Ovary (tissue), 9 donors: ENCODE results near the gene GRK3. TPM values are rescaled to one million over a fixed set of nuclear protein-coding genes. Genes with fewer than 3 reads are reported as not detected.

Source experiments
- DNase-seq, 5 donors: peaks; one replicate each; pipeline ENCODE4 v3.0.0-alpha.2; 2019 to 2020
- H3K27ac ChIP-seq, 2 donors: fragments of 200-600 bp; one replicate each; pipeline versions ENCODE4 v1.5.1 to v1.8.0; 2019 to 2022
- H3K27me3 ChIP-seq: fragments of 200-600 bp; one replicate; pipeline ENCODE4 v1.8.0; 2022
- H3K36me3 ChIP-seq: fragments of 200-600 bp; sonication (generic); one replicate; pipeline ENCODE4 v1.5.1; 2019
- H3K4me1 ChIP-seq: one replicate; pipeline ENCODE4 v1.8.1; 2013; ENCODE audit warnings: mild to moderate bottlenecking, moderate library complexity; ENCODE audit not compliant: insufficient read depth
- H3K4me3 ChIP-seq: fragments of 200-600 bp; sonication (generic); one replicate; pipeline ENCODE4 v1.5.1; 2017
- H3K9me3 ChIP-seq, 2 donors: fragments of 200-600 bp in 1 of 2; sonication (generic) in 1 of 2; one replicate each; pipeline versions ENCODE4 v1.5.1 to v1.8.1; 2013 to 2019; ENCODE audit warnings: mild to moderate bottlenecking in 1 of 2, moderate library complexity in 1 of 2
- CTCF ChIP-seq, 3 donors: fragments of 450-650 bp in 2 of 3; fragments of 200-600 bp in 1 of 3; IDR thresholded peaks; one replicate each; pipeline versions ENCODE4 v1.5.1 to v1.8.0; 2016 to 2022; ENCODE audit warnings: antibody characterized with exemption in 3 of 3, mild to moderate bottlenecking in 1 of 3
- EP300 ChIP-seq: sonication (generic); formaldehyde crosslinking; IDR thresholded peaks from one replicate; pipeline ENCODE4 v1.6.1; 2017; ENCODE audit warnings: antibody characterized with exemption
- POLR2A ChIP-seq: fragments of 450-650 bp; IDR thresholded peaks from one replicate; pipeline ENCODE4 v1.6.1; 2017; ENCODE audit warnings: antibody characterized with exemption, mild to moderate bottlenecking, moderate library complexity
- WGBS, 3 donors: extraction: QIAGEN DNeasy Blood & Tissue Kit in 1 of 3; methylation state at CpG; one replicate each; pipeline versions ENCODE4 v1.1.5 to v1.1.7; 2013 to 2017; 5-methylcytosine and 5-hydroxymethylcytosine counted together
- intact Hi-C, 4 donors: fragments of 100-400 bp; cut with DNase I; formaldehyde crosslinking; loops; one replicate each; pipeline versions ENCODE4 v1.11.0 to v1.15.1; 2022 to 2023
- polyA plus RNA-seq, 2 donors: library from polyadenylated mRNA; stranded (reverse); fragments of 200-250 nt in 1 of 2; fragments of 350-450 nt in 1 of 2; fragmentation: Illumina TruSeq in 1 of 2; extraction: RNeasy Lipid Tissue Mini Kit (QIAGEN cat#74804) in 1 of 2; gene quantifications; one replicate each; pipeline ENCODE4 v1.2.3, GENCODE V29; 2013 to 2014
- total RNA-seq, 7 donors: library from RNA; depleted of rRNA in 2 of 7; stranded (reverse); fragments of >200 nt in 2 of 7; fragmentation: NEBNext Ultra II Directional in 3 of 7; extraction: Animal tissue kit (Norgen Biotek cat#: 25700) in 3 of 7; gene quantifications; one replicate each; pipeline versions ENCODE4 v1.1.0 to v1.2.4, GENCODE V29; 2016 to 2023
- donor health status: DM: no; HTN: no; CAD: no; lungs with moderate emphysema.
- donor health status: DM: no; HTN: no; CAD: no.
- donor health status: Bipolar disorder and iron deficiency.
- donor health status: DM: yes; HTN: yes; CAD: no.
- donor health status: DM: no; HTN: no; CAD: no.
- donor health status: DM: yes; HTN: yes; CAD: no.

Gene GRK3
- total and polyA plus RNA-seq, 9 donors = 1.0 to 14.8 (median 9.4) TPM

DNA sequence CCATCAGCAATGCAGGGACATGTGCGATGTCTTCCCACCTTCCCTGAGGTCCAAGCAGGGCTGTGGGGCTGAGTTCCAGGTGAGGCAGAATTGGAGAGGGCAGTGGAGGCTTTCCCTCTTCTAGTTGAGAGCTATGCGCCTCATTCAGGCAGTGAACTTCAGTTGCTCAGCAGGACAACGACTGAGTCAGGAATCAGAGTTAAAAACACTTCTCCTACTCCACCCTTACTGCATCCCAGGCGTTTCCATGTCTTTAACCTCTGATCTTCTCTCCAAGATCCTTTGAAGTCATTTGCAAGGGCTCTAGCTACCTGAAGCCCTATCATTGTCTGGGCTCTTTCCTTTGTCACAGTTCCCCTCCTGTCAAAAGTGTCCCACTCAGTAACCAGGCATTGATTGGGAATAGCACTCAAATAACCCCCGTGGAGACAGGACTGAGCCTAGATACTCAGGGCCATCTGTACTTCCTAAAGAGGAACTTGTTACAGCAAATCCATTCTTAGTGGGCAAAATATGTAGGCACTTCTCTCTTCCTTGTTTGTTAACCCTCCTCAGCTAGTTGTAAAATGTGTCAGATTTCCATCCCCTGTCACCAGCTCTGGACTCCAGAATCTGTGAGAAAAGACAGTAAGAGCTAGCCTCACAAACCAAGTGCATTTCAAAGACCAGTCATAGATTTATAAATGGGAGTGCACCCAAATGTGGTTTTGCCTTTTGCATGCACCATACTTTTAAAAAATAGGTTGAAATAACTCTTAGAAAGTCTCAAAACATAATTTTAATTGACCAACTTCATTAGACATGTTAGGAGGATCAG, 105.0 kb downstream of the GRK3 start:
- intact Hi-C loops = no loop called here
- DNase-seq = no peak
- Histone ChIP-seq H3K36me3 (no peaks in the 10 kb centered on the region), H3K27ac (no peak overlapping the region), H3K27me3 (no peaks in the 10 kb centered on the region), H3K9me3 (no peaks in the 10 kb centered on the region), H3K4me1 (peaks cover 7% of the 10 kb centered on the region), H3K4me3 (no peak overlapping the region)
- TF ChIP-seq EP300 (no peak), POLR2A (no peak), CTCF (IDR thresholded peaks at IDR 0.05) (no peak)
- 90 to 93% (median 91%) methylated on average over 5 of the region's 5 CpGs for WGBS, 3 donors

- TF ChIP-seq CTCF (IDR thresholded peaks at IDR 0.05) (no peak), POLR2A (no peak), EP300 (no peak)
- intact Hi-C loops = no loop called here
These were observed 105.6 kb downstream of the GRK3 start for GRCh38 chr22:25670070-25670461.

GRCh38 chr22:25672289-25673084, 108.0 kb downstream of the GRK3 start:
- Histone ChIP-seq H3K27ac (no peak overlapping the region), H3K27me3 (no peaks in the 10 kb centered on the region), H3K4me3 (no peak overlapping the region), H3K9me3 (no peaks in the 10 kb centered on the region), H3K4me1 (peaks cover 3% of the 10 kb centered on the region), H3K36me3 (no peaks in the 10 kb centered on the region)
- intact Hi-C loops = no loop called here
- DNase-seq = no peak
- 75 to 83% (median 81%) methylated on average over 5 of the region's 5 CpGs for WGBS, 3 donors
- TF ChIP-seq POLR2A (no peak), EP300 (no peak), CTCF (IDR thresholded peaks at IDR 0.05) (no peak)

More at GRCh38 chr22:25670070-25670461, 105.6 kb downstream of the GRK3 start:
- no peak overlapping the region for H3K27ac ChIP-seq
- H3K27me3 ChIP-seq = no peaks in the 10 kb centered on the region
- H3K9me3 ChIP-seq = no peaks in the 10 kb centered on the region
- H3K4me3 ChIP-seq = no peak overlapping the region
- DNase-seq = no peak
- peaks cover 7% of the 10 kb centered on the region for H3K4me1 ChIP-seq
- H3K36me3 ChIP-seq = no peaks in the 10 kb centered on the region
- 95 to 97% (median 97%) methylated on average over 6 of the region's 6 CpGs for WGBS, 3 donors

DNA sequence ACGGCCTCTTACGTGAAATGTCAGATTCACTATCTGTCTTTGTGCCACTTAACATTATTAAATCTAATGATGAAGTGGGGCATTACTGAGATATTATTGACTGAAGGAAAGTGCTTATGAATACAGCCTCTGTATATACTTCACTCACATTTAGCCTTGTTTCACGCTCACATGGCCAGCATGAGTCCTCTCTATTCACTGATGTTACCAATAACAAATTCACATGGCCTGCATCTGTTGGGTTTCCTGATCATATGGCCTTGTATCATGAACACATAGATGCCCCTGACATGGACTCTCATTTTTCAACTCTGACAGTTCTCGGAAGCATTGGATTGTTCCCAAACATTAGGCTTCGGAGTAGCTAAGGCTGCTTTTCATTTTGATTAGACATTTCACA, 109.2 kb downstream of the GRK3 start:
- Histone ChIP-seq H3K27me3 (no peaks in the 10 kb centered on the region), H3K27ac (no peak overlapping the region), H3K4me3 (no peak overlapping the region), H3K9me3 (no peaks in the 10 kb centered on the region), H3K4me1 (peaks cover 2% of the 10 kb centered on the region), H3K36me3 (no peaks in the 10 kb centered on the region)
- WGBS, 3 donors = 96 to 98% (median 97%) methylated on average over 5 of the region's 5 CpGs
- TF ChIP-seq CTCF (IDR thresholded peaks at IDR 0.05) = no peak
- no peak for TF ChIP-seq EP300
- no peak for TF ChIP-seq POLR2A
- no peak for DNase-seq
- intact Hi-C loops = no loop called here
